K562 (cell line): Measurements from ENCODE around the gene JUNB. TPM values are rescaled to one million over a fixed set of nuclear protein-coding genes. Genes with fewer than 3 reads are reported as not detected.

ENCODE experiments used
- CSDE1 ChIP-seq, 2 experiments: fragments of 450-650 bp; IDR thresholded peaks; 2 replicates each; pipeline ENCODE4 v1.6.1; 2016; ENCODE audit warnings: mild to moderate bottlenecking in 1 of 2
- E2F3 ChIP-seq: fragments of 250-450 bp; sonication (Bioruptor Pico); IDR thresholded peaks from 2 replicates; pipeline ENCODE4 v1.4.0; 2020; ENCODE audit warnings: mild to moderate bottlenecking
- EP400 ChIP-seq: fragments of 450-650 bp; IDR thresholded peaks from 2 replicates; pipeline ENCODE4 v1.6.1; 2017; ENCODE audit warnings: antibody characterized with exemption, mild to moderate bottlenecking, moderate library complexity
- ILK ChIP-seq: fragments of 450-650 bp; IDR thresholded peaks from 2 replicates; pipeline ENCODE4 v1.6.1; 2016; ENCODE audit warnings: missing genetic modification characterization, low read depth, mild to moderate bottlenecking, missing compliant biosample characterization, moderate library complexity, borderline replicate concordance
- MTA3 ChIP-seq: fragments of 450-650 bp; formaldehyde crosslinking; IDR thresholded peaks from 2 replicates; pipeline ENCODE4 v1.6.1; 2017; ENCODE audit warnings: mild to moderate bottlenecking, borderline replicate concordance
- NCOR1 ChIP-seq: fragments of 450-650 bp; IDR thresholded peaks from 2 replicates; pipeline ENCODE4 v1.6.1; 2016; ENCODE audit warnings: mild to moderate bottlenecking, moderate library complexity
- NFE2L1 ChIP-seq: fragments of 450-650 bp; IDR thresholded peaks from 2 replicates; pipeline ENCODE4 v1.6.1; 2016; ENCODE audit warnings: missing genetic modification characterization, low read depth, mild to moderate bottlenecking, missing compliant biosample characterization, moderate library complexity, borderline replicate concordance
- POLR2G ChIP-seq: fragments of 200-400 bp; formaldehyde crosslinking; IDR thresholded peaks from 2 replicates; pipeline ENCODE4 v1.6.1; 2017; ENCODE audit warnings: low read depth, mild to moderate bottlenecking, antibody characterized with exemption, low read length, moderate library complexity
- PTTG1 ChIP-seq: fragments of 450-650 bp; IDR thresholded peaks from 2 replicates; pipeline ENCODE4 v1.6.1; 2016; ENCODE audit warnings: low read depth, mild to moderate bottlenecking, missing genetic modification characterization, missing compliant biosample characterization
- RFX5 ChIP-seq: IDR thresholded peaks from 2 replicates; pipeline ENCODE4 v1.6.1; 2011; ENCODE audit warnings: low read depth, mild to moderate bottlenecking, improper control_type of control experiment, low read length
- ZFP1 ChIP-seq: fragments of 450-650 bp; formaldehyde crosslinking; IDR thresholded peaks from 2 replicates; pipeline ENCODE4 v1.4.0; 2020; ENCODE audit warnings: mild to moderate bottlenecking, mixed read lengths
- ZKSCAN1 ChIP-seq: fragments of 150-350 bp; IDR thresholded peaks from 2 replicates; pipeline ENCODE4 v1.6.1; 2016; ENCODE audit warnings: low read depth, low read length
- polyA plus RNA-seq, 8 experiments: library from polyadenylated mRNA; depleted of rRNA in 4 of 8; stranded (reverse) in 5 of 8; unstranded in 3 of 8; fragments of >200 nt; fragmentation: Nextera tagmentation in 2 of 8; fragmentation: Illumina TruSeq in 1 of 8; extraction: Ambion mirVana in 2 of 8; extraction: Trizol in 1 of 8; gene quantifications; 2 replicates each; pipeline versions ENCODE4 v1.2.1 to v1.2.3, GENCODE V29; 2011 to 2014; ENCODE audit warnings: inconsistent platforms in 1 of 8, missing spikeins in 1 of 8
- total RNA-seq, 7 experiments: library from RNA; depleted of rRNA in 6 of 7; stranded (reverse); fragments of >200 nt in 6 of 7; fragmentation: Illumina TruSeq in 2 of 7; extraction: Trizol in 2 of 7; gene quantifications; 2 replicates each; pipeline versions ENCODE4 v1.2.1 to v1.2.3, GENCODE V29; 2011 to 2021; ENCODE audit warnings: low replicate concordance in 1 of 7
- TF ChIP-seq, protein P1 (sequence below): fragments of 250-450 bp; sonication (Bioruptor Pico); IDR thresholded peaks from 2 replicates; pipeline ENCODE4 v1.9.0; 2021; ENCODE audit warnings: mild to moderate bottlenecking, inconsistent platforms
- TF ChIP-seq, protein P2 (sequence below): fragments of 250-450 bp; sonication (Bioruptor Pico); IDR thresholded peaks from 2 replicates; pipeline ENCODE4 v1.4.0; 2020
- TF ChIP-seq, protein P3 (sequence below): IDR thresholded peaks from 2 replicates; pipeline ENCODE4 v1.6.1; 2014; ENCODE audit warnings: antibody characterized with exemption
- TF ChIP-seq, protein P4 (sequence below): IDR thresholded peaks from 2 replicates; pipeline ENCODE4 v1.6.1; 2011; ENCODE audit warnings: borderline replicate concordance, low read depth, mild to moderate bottlenecking, moderate library complexity, low read length; ENCODE audit not compliant: insufficient read depth, poor library complexity, severe bottlenecking
- TF ChIP-seq, protein P5 (sequence below): fragments of 450-650 bp; IDR thresholded peaks from 2 replicates; pipeline ENCODE4 v1.7.1; 2018; ENCODE audit warnings: mild to moderate bottlenecking, low read depth; ENCODE audit not compliant: partially characterized antibody

JUNB gene
- total and polyA plus RNA-seq, 9 of the 15 experiments (the other 6 are each of a cell fraction or from before 2014, with no cell fraction given): 0.23 to 88.1 (median 13.1) TPM

DNA sequence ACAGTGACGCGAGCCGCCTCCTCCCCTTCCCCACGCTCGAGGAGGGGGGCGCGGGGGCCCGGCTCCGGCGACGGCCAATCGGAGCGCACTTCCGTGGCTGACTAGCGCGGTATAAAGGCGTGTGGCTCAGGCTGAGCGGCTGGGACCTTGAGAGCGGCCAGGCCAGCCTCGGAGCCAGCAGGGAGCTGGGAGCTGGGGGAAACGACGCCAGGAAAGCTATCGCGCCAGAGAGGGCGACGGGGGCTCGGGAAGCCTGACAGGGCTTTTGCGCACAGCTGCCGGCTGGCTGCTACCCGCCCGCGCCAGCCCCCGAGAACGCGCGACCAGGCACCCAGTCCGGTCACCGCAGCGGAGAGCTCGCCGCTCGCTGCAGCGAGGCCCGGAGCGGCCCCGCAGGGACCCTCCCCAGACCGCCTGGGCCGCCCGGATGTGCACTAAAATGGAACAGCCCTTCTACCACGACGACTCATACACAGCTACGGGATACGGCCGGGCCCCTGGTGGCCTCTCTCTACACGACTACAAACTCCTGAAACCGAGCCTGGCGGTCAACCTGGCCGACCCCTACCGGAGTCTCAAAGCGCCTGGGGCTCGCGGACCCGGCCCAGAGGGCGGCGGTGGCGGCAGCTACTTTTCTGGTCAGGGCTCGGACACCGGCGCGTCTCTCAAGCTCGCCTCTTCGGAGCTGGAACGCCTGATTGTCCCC lies at the start of gene JUNB (continued):
- TF ChIP-seq CSDE1 (IDR thresholded peaks at IDR 0.05) (peak in 1 of 2 experiments; percentile 79; a peak in 2 of 4 replicates), PTTG1 (tag) (no peak), MTA3 (peak; percentile 99), ZKSCAN1 (peak; percentile 78), E2F3 (CRISPR knock-in tag) (peak; percentile 47; the same call in 1 of the 2 replicates), ILK (tag) (no peak), NCOR1 (peak; percentile 78), POLR2G (peak; percentile 99), EP400 (peak; percentile 68; the same call in 1 of the 2 replicates), NFE2L1 (tag) (no peak), ZFP1 (CRISPR knock-in tag) (no peak), RFX5 (0 out of 2 replicates have a peak, but pooled peaks have one; percentile 6)
- TF ChIP-seq, protein P1, sequence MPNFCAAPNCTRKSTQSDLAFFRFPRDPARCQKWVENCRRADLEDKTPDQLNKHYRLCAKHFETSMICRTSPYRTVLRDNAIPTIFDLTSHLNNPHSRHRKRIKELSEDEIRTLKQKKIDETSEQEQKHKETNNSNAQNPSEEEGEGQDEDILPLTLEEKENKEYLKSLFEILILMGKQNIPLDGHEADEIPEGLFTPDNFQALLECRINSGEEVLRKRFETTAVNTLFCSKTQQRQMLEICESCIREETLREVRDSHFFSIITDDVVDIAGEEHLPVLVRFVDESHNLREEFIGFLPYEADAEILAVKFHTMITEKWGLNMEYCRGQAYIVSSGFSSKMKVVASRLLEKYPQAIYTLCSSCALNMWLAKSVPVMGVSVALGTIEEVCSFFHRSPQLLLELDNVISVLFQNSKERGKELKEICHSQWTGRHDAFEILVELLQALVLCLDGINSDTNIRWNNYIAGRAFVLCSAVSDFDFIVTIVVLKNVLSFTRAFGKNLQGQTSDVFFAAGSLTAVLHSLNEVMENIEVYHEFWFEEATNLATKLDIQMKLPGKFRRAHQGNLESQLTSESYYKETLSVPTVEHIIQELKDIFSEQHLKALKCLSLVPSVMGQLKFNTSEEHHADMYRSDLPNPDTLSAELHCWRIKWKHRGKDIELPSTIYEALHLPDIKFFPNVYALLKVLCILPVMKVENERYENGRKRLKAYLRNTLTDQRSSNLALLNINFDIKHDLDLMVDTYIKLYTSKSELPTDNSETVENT (CRISPR knock-in tag): peak; percentile 97
- TF ChIP-seq, protein P2, sequence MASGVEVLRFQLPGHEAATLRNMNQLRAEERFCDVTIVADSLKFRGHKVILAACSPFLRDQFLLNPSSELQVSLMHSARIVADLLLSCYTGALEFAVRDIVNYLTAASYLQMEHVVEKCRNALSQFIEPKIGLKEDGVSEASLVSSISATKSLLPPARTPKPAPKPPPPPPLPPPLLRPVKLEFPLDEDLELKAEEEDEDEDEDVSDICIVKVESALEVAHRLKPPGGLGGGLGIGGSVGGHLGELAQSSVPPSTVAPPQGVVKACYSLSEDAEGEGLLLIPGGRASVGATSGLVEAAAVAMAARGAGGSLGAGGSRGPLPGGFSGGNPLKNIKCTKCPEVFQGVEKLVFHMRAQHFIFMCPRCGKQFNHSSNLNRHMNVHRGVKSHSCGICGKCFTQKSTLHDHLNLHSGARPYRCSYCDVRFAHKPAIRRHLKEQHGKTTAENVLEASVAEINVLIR (CRISPR knock-in tag): peak; percentile 82
- TF ChIP-seq, protein P3, sequence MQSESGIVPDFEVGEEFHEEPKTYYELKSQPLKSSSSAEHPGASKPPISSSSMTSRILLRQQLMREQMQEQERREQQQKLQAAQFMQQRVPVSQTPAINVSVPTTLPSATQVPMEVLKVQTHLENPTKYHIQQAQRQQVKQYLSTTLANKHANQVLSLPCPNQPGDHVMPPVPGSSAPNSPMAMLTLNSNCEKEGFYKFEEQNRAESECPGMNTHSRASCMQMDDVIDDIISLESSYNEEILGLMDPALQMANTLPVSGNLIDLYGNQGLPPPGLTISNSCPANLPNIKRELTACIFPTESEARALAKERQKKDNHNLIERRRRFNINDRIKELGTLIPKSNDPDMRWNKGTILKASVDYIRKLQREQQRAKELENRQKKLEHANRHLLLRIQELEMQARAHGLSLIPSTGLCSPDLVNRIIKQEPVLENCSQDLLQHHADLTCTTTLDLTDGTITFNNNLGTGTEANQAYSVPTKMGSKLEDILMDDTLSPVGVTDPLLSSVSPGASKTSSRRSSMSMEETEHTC: peak; percentile 17; the same call in 1 of the 2 replicates
- TF ChIP-seq, protein P4, sequence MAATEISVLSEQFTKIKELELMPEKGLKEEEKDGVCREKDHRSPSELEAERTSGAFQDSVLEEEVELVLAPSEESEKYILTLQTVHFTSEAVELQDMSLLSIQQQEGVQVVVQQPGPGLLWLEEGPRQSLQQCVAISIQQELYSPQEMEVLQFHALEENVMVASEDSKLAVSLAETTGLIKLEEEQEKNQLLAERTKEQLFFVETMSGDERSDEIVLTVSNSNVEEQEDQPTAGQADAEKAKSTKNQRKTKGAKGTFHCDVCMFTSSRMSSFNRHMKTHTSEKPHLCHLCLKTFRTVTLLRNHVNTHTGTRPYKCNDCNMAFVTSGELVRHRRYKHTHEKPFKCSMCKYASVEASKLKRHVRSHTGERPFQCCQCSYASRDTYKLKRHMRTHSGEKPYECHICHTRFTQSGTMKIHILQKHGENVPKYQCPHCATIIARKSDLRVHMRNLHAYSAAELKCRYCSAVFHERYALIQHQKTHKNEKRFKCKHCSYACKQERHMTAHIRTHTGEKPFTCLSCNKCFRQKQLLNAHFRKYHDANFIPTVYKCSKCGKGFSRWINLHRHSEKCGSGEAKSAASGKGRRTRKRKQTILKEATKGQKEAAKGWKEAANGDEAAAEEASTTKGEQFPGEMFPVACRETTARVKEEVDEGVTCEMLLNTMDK: peak; percentile 43
- TF ChIP-seq, protein P5, sequence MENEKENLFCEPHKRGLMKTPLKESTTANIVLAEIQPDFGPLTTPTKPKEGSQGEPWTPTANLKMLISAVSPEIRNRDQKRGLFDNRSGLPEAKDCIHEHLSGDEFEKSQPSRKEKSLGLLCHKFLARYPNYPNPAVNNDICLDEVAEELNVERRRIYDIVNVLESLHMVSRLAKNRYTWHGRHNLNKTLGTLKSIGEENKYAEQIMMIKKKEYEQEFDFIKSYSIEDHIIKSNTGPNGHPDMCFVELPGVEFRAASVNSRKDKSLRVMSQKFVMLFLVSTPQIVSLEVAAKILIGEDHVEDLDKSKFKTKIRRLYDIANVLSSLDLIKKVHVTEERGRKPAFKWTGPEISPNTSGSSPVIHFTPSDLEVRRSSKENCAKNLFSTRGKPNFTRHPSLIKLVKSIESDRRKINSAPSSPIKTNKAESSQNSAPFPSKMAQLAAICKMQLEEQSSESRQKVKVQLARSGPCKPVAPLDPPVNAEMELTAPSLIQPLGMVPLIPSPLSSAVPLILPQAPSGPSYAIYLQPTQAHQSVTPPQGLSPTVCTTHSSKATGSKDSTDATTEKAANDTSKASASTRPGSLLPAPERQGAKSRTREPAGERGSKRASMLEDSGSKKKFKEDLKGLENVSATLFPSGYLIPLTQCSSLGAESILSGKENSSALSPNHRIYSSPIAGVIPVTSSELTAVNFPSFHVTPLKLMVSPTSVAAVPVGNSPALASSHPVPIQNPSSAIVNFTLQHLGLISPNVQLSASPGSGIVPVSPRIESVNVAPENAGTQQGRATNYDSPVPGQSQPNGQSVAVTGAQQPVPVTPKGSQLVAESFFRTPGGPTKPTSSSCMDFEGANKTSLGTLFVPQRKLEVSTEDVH: peak; percentile 36
